Measurements from ENCODE around the gene CARTPT. TPM values are rescaled to one million over a fixed set of nuclear protein-coding genes. Genes with fewer than 3 reads are reported as not detected.

The CARTPT gene
- total RNA-seq, 1 donor from 2014 or later: not detected

DNA sequence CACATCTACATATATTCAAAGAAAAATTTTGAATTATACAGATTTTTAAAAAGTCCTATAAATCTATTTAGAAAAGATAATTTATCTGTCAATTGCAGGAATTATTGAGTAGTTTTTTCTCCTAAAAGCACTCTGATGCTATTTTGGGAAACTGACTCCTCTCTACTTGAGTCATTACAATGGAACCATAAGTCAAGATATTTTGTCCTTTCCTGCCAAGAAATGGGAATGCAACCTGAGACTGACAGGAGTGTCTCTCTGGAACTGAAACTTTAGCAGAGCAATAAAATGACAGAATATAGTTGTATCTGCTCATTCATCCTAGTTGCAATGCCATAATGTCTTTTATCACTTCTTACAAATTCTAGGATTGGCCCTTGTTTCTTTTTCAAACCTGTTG, 48.6 kb downstream of the CARTPT start:
- H3K9me3 ChIP-seq: no peaks in the 10 kb centered on the region
- no peak overlapping the region for H3K27ac ChIP-seq
- H3K4me3 ChIP-seq: no peak overlapping the region
- intact Hi-C loops (cut with DNase I): no loop called here
- no peak for TF ChIP-seq POLR2A (IDR thresholded peaks at IDR 0.05)
- no peak for TF ChIP-seq POLR2AphosphoS5 (IDR thresholded peaks at IDR 0.05; ENCODE audit: insufficient read depth in 1 of 2, low read depth in 1 of 2)
- TF ChIP-seq CTCF (IDR thresholded peaks at IDR 0.05): no peak
- H3K4me1 ChIP-seq: no peaks in the 10 kb centered on the region
- no peaks in the 10 kb centered on the region for H3K36me3 ChIP-seq
- no peak for DNase-seq (ENCODE audit: extremely low spot score in 2 of 2)
- H3K27me3 ChIP-seq: no peaks in the 10 kb centered on the region

GRCh38 chr5:71769287-71769686, 50.2 kb downstream of the CARTPT start:
- H3K36me3 ChIP-seq: no peaks in the 10 kb centered on the region
- no peak overlapping the region for H3K4me3 ChIP-seq
- no peaks in the 10 kb centered on the region for H3K9me3 ChIP-seq
- intact Hi-C loops (cut with DNase I): no loop called here
- no peak for DNase-seq (ENCODE audit: extremely low spot score in 2 of 2)
- TF ChIP-seq CTCF (IDR thresholded peaks at IDR 0.05): no peak
- TF ChIP-seq POLR2A (IDR thresholded peaks at IDR 0.05): no peak
- TF ChIP-seq POLR2AphosphoS5 (IDR thresholded peaks at IDR 0.05; ENCODE audit: insufficient read depth in 1 of 2, low read depth in 1 of 2): no peak
- H3K27ac ChIP-seq: no peak overlapping the region
- H3K4me1 ChIP-seq: no peaks in the 10 kb centered on the region
- no peaks in the 10 kb centered on the region for H3K27me3 ChIP-seq

GRCh38 chr5:71770381-71770780, 51.3 kb downstream of the CARTPT start:
- TF ChIP-seq POLR2A (IDR thresholded peaks at IDR 0.05): no peak
- TF ChIP-seq CTCF (IDR thresholded peaks at IDR 0.05): no peak
- no peak for TF ChIP-seq POLR2AphosphoS5 (IDR thresholded peaks at IDR 0.05; ENCODE audit: insufficient read depth in 1 of 2, low read depth in 1 of 2)
- no peak overlapping the region for H3K4me3 ChIP-seq

More at GRCh38 chr5:71770381-71770780, 51.3 kb downstream of the CARTPT start:
- Histone ChIP-seq H3K27ac (no peak overlapping the region), H3K9me3 (no peaks in the 10 kb centered on the region), H3K36me3 (no peaks in the 10 kb centered on the region), H3K4me1 (no peaks in the 10 kb centered on the region), H3K27me3 (no peaks in the 10 kb centered on the region)
- intact Hi-C loops (cut with DNase I): no loop called here
- no peak for DNase-seq (ENCODE audit: extremely low spot score in 2 of 2)

Other genes starting within 250 kb of the CARTPT start
- gene MCCC2, start 131.9 kb upstream of the CARTPT start, total RNA-seq: 30.7 TPM